Smooth muscle cell (in vitro differentiated cells): ENCODE results near the gene TRAIP. TPM values are rescaled to one million over a fixed set of nuclear protein-coding genes. Genes with fewer than 3 reads are reported as not detected.

Experiments used
- DNase-seq: peaks from one replicate; lab custom pipeline; 2025; ENCODE audit not compliant: unreplicated experiment; lab: John Stamatoyannopoulos, UW
- H2AFZ ChIP-seq: fragments of 200-600 bp; sonication (generic); 2 replicates; pipeline ENCODE4 v1.6.0; 2016; ENCODE audit warnings: antibody characterized with exemption, low read depth, mild to moderate bottlenecking
- H3F3A ChIP-seq: fragments of 200-600 bp; sonication (generic); 2 replicates; pipeline ENCODE4 v1.6.0; 2017; ENCODE audit warnings: antibody characterized with exemption, low read depth
- H3K27ac ChIP-seq: fragments of 200-600 bp; sonication (generic); 2 replicates; pipeline ENCODE4 v1.5.1; 2016; ENCODE audit warnings: low read depth, mild to moderate bottlenecking
- H3K27me3 ChIP-seq: fragments of 200-600 bp; sonication (generic); 2 replicates; pipeline ENCODE4 v1.6.1; 2016; ENCODE audit warnings: low read depth, mild to moderate bottlenecking
- H3K36me3 ChIP-seq: fragments of 200-600 bp; sonication (generic); 2 replicates; pipeline ENCODE4 v1.5.1; 2016; ENCODE audit warnings: low read depth
- H3K4me1 ChIP-seq: fragments of 200-600 bp; sonication (generic); 2 replicates; pipeline ENCODE4 v1.5.1; 2016; ENCODE audit warnings: low read depth
- H3K4me2 ChIP-seq: fragments of 200-600 bp; sonication (generic); 2 replicates; pipeline ENCODE4 v1.6.0; 2016; ENCODE audit warnings: mild to moderate bottlenecking
- H3K4me3 ChIP-seq: fragments of 200-600 bp; sonication (generic); 2 replicates; pipeline ENCODE4 v1.5.1; 2016; ENCODE audit warnings: mild to moderate bottlenecking
- H3K79me2 ChIP-seq: fragments of 200-600 bp; sonication (generic); 2 replicates; pipeline ENCODE4 v1.6.0; 2016; ENCODE audit warnings: low read depth, mild to moderate bottlenecking
- H3K9ac ChIP-seq: fragments of 200-600 bp; sonication (generic); 2 replicates; pipeline ENCODE4 v1.6.0; 2016; ENCODE audit warnings: low read depth
- H3K9me3 ChIP-seq: fragments of 200-600 bp; sonication (generic); replicated peaks from 2 replicates; pipeline ENCODE4 v1.5.1; 2016; ENCODE audit warnings: low read depth
- H4K20me1 ChIP-seq: fragments of 200-600 bp; sonication (generic); 2 replicates; pipeline ENCODE4 v1.6.0; 2016; ENCODE audit warnings: low read depth
- WGBS: methylation state at CpG from one replicate; pipeline ENCODE4 v1.1.7; 2016; ENCODE audit warnings: low lambda C conversion rate; 5-methylcytosine and 5-hydroxymethylcytosine counted together
- polyA plus RNA-seq: library from polyadenylated mRNA; unstranded; fragments of >200 nt; fragmentation: Nextera tagmentation; extraction: Ambion mirVana; gene quantifications from 2 replicates; pipeline ENCODE4 v1.2.1, GENCODE V29; 2016
- total RNA-seq: library from RNA; depleted of rRNA; stranded (reverse); fragments of >200 nt; gene quantifications from 2 replicates; pipeline ENCODE4 v1.2.3, GENCODE V29; 2014
- TF ChIP-seq, protein P1 (sequence below): fragments of 200-600 bp; sonication (generic); IDR thresholded peaks from 2 replicates; pipeline ENCODE4 v1.5.1; 2017; ENCODE audit warnings: borderline replicate concordance, mild to moderate bottlenecking, antibody characterized with exemption; ENCODE audit not compliant: insufficient read depth, poor library complexity, severe bottlenecking

TRAIP gene
- total and polyA plus RNA-seq, 2 experiments from 2014 or later, result 1.1 to 3.3 TPM

DNA sequence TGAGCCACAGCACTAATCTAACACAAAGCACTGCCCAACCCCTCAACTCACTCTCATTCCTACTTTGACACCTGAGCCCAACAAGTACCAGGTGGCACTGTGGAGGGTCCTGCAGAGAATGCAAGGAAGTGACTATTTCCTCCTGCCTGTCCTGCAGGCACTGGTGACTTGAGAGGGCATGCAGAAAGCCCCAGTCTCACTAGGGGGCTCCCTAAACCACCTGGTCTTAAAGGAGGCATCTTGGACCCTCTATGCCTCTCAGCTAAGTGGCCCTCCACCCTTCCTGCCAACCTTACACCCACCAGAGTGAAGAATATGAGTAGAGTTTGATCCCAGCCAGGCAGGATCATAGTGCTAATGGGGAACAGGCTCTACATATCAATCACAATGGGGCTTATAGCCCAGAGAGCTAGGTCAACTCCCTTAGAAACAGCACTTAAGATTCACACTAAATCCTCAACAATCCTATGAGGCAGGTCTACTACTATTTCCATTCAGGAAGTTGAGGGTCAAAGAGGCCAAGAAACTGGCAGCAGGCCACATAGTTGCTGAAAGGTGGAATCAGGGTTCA is 15.2 kb downstream of the TRAIP start:
- Histone ChIP-seq H3K4me2 (no peak overlapping the region), H3K9ac (no peak overlapping the region), H3K27me3 (no peaks in the 10 kb centered on the region), H3K27ac (no peak overlapping the region), H3K36me3 (no peaks in the 10 kb centered on the region), H3K4me3 (no peak overlapping the region), H3F3A (no peaks in the 10 kb centered on the region), H3K79me2 (no peaks in the 10 kb centered on the region), H2AFZ (no peak overlapping the region), H3K9me3 (no peaks in the 10 kb centered on the region), H4K20me1 (no peaks in the 10 kb centered on the region), H3K4me1 (no peaks in the 10 kb centered on the region)
- TF ChIP-seq, protein P1, sequence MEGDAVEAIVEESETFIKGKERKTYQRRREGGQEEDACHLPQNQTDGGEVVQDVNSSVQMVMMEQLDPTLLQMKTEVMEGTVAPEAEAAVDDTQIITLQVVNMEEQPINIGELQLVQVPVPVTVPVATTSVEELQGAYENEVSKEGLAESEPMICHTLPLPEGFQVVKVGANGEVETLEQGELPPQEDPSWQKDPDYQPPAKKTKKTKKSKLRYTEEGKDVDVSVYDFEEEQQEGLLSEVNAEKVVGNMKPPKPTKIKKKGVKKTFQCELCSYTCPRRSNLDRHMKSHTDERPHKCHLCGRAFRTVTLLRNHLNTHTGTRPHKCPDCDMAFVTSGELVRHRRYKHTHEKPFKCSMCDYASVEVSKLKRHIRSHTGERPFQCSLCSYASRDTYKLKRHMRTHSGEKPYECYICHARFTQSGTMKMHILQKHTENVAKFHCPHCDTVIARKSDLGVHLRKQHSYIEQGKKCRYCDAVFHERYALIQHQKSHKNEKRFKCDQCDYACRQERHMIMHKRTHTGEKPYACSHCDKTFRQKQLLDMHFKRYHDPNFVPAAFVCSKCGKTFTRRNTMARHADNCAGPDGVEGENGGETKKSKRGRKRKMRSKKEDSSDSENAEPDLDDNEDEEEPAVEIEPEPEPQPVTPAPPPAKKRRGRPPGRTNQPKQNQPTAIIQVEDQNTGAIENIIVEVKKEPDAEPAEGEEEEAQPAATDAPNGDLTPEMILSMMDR, result no peak
- no peak for DNase-seq

DNA sequence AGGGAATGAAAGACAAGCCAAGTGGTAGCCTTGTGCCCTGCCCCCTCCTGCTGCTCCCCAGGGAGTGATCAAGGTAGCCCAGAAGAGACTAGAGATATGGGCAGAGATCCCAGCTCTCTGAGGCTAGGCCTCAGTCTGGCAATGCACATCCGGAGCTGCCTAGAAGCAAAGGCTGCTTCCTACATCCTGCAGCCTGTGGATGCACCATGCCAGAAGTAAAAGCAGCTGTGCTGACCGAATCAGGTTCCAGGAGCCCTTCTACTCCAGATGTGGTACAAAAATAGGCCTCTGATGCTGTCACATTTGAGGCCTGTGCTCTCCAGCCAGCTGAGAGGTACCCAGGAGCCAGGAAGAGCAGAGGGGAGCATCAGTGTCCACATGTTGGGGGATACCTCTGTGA is 16.0 kb downstream of the TRAIP start:
- no peaks in the 10 kb centered on the region for H3K79me2 ChIP-seq
- no peak overlapping the region for H3K4me3 ChIP-seq
- no peaks in the 10 kb centered on the region for H3K36me3 ChIP-seq
- H4K20me1 ChIP-seq, result no peaks in the 10 kb centered on the region
- no peak overlapping the region for H3K27ac ChIP-seq
- H3K9ac ChIP-seq, result no peak overlapping the region
- DNase-seq, result no peak
- H3K9me3 ChIP-seq, result no peaks in the 10 kb centered on the region
- WGBS, result 93% methylated on average over 2 of the region's 2 CpGs
- no peaks in the 10 kb centered on the region for H3F3A ChIP-seq
- no peaks in the 10 kb centered on the region for H3K27me3 ChIP-seq
- no peaks in the 10 kb centered on the region for H3K4me1 ChIP-seq
- TF ChIP-seq, protein P1, result no peak
- no peak overlapping the region for H3K4me2 ChIP-seq
- no peak overlapping the region for H2AFZ ChIP-seq

DNA sequence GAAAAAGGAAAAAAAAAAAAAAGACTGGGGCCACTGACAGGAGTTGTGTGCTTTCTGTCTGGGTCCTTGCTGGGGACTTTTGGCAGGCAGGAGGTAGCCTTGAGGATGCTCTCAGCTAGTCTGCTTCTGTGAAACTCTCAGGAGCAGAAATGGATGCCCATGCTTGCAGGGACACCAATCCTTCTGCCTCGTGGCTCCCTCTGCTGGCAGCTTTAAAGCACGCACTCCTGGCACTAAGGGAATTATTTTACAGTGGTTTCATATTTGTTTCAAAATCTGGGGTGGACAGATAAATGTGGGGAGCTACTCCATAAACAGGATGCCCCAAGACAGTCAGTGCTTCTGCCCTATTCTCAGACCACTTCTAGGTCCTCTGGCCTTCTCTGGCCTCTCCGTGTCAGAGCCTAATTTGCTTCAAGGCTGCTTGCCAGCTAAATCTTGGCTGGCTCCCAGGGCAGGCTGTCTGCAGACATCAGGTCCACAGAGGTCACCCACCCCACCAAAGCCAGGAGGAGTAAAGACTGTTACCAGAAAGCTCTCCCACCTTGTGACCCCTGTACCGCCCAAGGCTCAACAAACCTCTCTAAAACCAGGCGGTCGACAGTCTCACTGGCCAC is 17.1 kb downstream of the TRAIP start:
- H3K27ac ChIP-seq, result no peak overlapping the region
- H3K9me3 ChIP-seq, result no peaks in the 10 kb centered on the region
- no peak overlapping the region for H3K4me3 ChIP-seq
- no peaks in the 10 kb centered on the region for H3K4me1 ChIP-seq
- no peaks in the 10 kb centered on the region for H4K20me1 ChIP-seq
- 57% methylated on average over 6 of the region's 6 CpGs for WGBS
- DNase-seq, result peak; percentile 28
- H3K79me2 ChIP-seq, result no peaks in the 10 kb centered on the region
- H3F3A ChIP-seq, result no peaks in the 10 kb centered on the region
- TF ChIP-seq, protein P1, result peak; percentile 91
- no peak overlapping the region for H3K4me2 ChIP-seq
- no peaks in the 10 kb centered on the region for H3K36me3 ChIP-seq
- H3K27me3 ChIP-seq, result no peaks in the 10 kb centered on the region
- H2AFZ ChIP-seq, result no peak overlapping the region
- no peak overlapping the region for H3K9ac ChIP-seq

DNA sequence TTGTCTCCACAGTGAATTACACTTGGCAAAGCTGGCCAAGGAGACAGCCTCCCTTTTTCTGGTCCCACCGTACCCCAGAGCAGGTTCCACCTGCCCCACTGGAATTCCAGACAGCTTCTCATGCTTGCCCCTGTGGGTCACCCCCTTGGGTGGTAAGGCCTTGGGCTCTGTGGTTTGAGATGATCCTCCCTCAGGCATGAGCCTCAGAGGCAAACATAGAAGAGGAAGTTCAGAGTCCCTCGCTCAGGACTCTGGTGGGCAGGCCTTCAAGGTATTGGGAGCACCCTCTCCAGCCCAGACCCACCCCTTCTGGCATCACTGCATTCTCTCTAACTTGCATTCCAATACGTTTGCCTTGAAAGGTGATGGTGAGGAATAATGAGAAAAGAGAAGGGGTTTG is 25.0 kb downstream of the TRAIP start:
- Histone ChIP-seq H3F3A (no peaks in the 10 kb centered on the region), H3K27ac (no peak overlapping the region), H3K36me3 (no peaks in the 10 kb centered on the region), H3K9me3 (no peaks in the 10 kb centered on the region), H2AFZ (no peak overlapping the region), H3K9ac (no peak overlapping the region), H3K79me2 (no peaks in the 10 kb centered on the region), H3K27me3 (no peaks in the 10 kb centered on the region), H4K20me1 (no peaks in the 10 kb centered on the region), H3K4me2 (no peak overlapping the region), H3K4me1 (no peaks in the 10 kb centered on the region), H3K4me3 (no peak overlapping the region)
- no peak for DNase-seq
- TF ChIP-seq, protein P1, result no peak
- 59% methylated on average over 3 of the region's 3 CpGs for WGBS
